ENCODE measurements around the gene ACO2.
"Not testable (repeated sequence)": the region's sequence is repeated elsewhere in the genome, so short reads cannot be mapped to it uniquely, and the experiment has no call there.

Gene ACO2

DNA sequence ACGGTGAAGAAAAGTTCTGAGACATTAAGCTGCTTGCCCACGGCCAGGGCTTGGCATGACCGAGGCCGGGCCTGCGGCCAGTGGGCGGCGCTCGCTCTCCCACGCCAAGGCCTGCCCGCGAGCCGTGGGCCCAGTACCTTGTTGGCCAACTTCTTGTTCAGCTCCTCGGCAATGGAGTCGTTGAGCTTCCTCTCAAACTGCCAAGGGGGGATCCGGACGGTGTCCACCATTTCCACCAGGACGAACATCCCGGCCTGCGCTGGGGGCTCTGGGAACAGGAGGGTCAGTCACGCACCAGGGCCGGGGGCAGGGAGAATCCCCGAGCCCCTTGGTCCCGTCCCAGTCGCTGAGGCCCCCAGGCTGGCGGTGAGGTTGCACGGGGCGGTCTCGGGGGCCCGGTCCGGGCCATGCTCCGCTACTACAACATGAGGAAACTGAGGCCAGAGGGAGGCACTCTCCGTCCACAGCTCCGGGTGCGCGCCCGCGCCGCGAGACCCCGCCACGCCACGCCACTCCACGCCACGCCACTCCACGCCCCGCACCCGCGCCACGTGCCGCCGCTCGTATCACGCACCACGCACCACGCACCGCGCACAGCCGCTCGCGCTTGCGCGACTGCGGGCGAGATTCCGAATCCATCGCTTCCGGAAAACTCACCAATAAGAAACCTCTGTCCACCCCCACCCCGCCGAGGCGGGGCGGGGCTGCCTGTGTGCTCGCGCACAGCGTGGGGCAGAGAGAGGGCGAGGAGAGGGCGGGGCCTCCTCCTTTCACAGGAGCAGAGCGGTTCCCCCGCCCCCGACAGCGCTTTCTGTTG lies 75.1 kb downstream of the ACO2 start, which contains the start of gene POLR3H:
TSS of gene POLR3H (minus strand) at position 617 of the 817 bp plus-strand sequence. CDS start at position 248, 369 bp downstream.
- peak; percentile 96 for DNase-seq

GRCh38 chr22:41544671-41545476 lies 76.0 kb downstream of the ACO2 start:
- peak in 1 of 2 experiments; percentile 17 for DNase-seq

GRCh38 chr22:41548830-41549211 lies 79.9 kb downstream of the ACO2 start:
- no peak for DNase-seq

DNA sequence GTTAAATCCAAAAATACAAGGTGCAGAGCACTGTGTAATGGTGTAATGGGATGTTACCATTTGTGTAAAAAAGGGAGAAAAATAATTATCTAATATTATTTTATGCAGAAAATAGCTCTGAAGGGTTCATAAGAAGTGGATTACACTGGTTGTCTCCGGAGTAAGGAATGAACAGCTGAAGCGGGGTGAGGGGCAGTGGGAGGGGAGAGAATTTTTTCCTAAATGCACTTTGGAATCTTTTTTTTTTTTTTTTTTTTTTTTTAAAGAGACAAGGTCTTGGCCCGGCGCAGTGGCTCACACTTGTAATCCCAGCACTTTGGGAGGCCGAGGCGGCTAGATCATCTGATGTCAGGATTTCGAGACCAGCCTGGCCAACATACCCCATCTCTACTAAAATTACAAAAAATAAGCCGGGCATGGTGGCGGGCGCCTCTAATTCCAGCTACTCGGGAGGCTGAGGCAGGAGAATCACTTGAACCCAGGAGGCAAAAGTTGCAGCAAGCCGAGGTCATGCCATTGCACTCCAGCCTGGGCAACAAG lies 82.1 kb downstream of the ACO2 start:
- DNase-seq, result no peak

GRCh38 chr22:41551877-41552582 lies 83.1 kb downstream of the ACO2 start:
- no peak for DNase-seq

DNA sequence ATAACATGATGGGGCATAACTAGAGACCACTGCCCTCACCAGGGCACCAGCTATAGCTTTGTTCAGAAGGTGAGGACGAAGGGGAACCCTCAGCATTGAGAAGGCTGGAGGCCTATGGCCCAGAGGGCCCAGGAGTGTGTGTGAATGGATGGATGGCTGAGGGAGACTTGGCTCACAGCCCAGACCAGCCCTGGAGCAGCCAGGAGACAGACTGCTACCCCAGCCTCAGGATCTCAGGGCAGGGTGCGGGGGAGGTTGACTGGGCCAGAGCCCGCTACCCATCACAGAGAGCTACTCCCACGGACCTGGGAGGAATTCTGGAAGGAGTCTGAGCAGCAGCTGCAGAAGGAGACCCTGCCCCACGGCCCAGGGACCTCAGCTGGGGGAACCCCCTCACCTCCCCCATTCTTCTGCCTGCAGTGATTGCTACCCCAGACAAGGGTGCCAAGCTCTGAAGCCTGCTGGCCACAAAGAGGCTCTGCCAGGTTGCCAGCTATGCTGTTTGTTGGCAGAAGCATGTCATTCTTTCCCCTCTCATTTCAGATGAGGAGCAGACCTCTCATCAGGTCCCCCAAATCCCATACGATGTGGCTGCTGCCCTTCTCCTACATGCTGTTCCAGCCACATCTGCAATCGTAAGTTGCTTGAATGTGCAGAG lies 86.5 kb downstream of the ACO2 start:
- DNase-seq, result no peak

- DNase-seq, result no peak
Observed at GRCh38 chr22:41556561-41556960, 87.6 kb downstream of the ACO2 start.

DNA sequence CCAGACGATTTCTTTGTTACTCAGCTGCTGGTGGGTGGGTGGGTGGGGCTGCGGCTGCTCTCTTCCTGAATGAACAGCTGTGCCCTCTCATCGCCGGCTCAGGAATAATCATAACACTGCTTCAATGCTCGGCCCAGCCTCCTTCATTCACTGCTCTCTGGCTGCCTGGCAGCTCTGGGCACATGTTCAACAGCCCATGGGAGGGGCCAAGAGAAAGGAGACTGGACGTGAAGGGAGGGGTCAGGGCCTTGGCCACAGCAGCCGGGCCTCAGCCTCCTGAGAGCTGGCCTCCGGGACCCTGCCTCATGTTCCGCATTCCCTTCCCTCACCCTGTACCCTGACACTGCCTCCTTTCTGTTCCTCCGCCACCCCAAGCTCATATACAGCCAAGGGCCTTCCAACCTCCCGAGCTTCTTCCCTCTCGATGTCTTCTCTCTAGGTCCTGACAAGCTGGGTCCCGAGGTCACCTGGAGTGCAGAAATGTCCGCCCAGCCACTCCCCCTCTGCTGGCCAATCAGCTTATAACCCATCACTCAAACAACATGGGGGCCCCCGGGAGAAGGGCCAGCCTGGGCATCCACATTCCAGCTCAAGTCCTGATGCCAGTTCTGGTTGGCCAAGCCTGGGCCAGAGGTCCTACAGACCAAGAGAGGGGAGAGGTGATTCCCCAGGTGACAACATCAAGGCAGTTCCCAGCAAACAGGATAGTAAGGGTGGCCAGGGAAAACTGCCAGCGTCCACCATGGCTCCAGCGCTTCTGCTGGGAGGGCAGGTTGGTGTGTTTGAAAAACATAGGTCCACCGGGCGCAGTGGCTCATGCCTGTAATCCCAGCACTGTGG lies 88.7 kb downstream of the ACO2 start:
- peak; percentile 14 to 28 for DNase-seq

- not testable (repeated sequence) for DNase-seq
Observed at GRCh38 chr22:41558241-41558630, 89.3 kb downstream of the ACO2 start.

- DNase-seq, result no peak
Observed at GRCh38 chr22:41560095-41560471, 91.2 kb downstream of the ACO2 start.

- no peak for DNase-seq
Observed at GRCh38 chr22:41561335-41561734, 92.4 kb downstream of the ACO2 start.

GRCh38 chr22:41561788-41562187 lies 92.9 kb downstream of the ACO2 start:
- no peak for DNase-seq

GRCh38 chr22:41562461-41562860 lies 93.5 kb downstream of the ACO2 start:
- DNase-seq, result no peak

DNA sequence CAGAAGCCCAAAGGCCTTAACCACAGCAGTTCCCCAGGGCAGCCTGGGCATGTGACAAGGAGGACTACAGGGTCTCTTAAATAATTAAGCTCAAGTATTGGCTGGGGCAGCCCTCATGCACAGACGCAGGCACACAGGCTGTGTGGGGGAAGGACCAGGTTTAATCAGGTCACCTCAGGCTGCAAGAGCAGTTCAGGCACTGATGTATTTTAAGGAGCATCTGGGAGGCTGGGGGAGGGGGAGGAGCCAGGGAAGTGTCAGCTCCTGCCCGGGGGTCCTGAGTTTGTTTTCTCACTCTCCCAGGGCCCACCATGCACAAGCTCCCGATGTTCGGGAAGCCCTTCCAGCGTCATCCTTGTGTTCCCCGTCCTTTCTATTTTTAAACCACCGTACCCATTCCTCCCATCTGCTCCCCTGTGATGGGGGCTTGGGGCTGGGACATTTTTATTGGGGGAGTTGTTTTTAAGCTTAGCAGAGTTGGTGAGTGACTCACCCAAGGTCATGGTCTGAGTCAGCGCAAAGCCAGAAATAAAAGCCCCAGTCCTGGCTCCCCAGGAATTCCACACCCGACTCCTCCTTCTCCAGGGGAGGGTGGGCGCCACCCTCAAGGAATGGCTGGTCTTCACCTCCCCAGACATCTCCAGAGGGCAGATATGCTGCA lies 94.3 kb downstream of the ACO2 start:
- DNase-seq, result no peak

GRCh38 chr22:41564563-41564962 lies 95.6 kb downstream of the ACO2 start:
- DNase-seq, result no peak

GRCh38 chr22:41565403-41566054 lies 96.6 kb downstream of the ACO2 start:
- peak in 1 of 2 experiments; percentile 7 for DNase-seq

- DNase-seq, result no peak
Observed at GRCh38 chr22:41567512-41567768, 98.5 kb downstream of the ACO2 start.

DNA sequence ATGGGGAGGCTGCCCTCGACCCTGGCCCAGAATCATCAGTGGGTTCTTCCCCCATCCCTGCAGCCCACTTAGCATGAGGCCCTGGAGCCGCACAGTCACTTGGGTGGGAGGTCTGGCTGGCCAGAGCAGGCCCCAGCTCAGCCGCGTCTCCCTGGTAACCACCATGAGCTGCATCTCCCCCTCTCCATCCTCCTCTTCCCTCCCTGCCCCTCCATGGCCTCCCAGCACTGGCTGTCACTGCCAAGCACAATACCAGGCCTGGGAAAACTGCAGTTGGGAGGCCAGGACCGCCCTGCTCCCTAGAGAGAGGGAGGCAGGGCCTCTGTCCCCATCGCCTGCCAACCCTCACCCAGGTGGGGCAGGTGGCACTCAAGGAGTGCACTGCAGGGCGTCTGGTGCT lies 99.9 kb downstream of the ACO2 start:
- DNase-seq, result no peak

GRCh38 chr22:41570221-41570620 lies 101.3 kb downstream of the ACO2 start:
- no peak for DNase-seq

DNA sequence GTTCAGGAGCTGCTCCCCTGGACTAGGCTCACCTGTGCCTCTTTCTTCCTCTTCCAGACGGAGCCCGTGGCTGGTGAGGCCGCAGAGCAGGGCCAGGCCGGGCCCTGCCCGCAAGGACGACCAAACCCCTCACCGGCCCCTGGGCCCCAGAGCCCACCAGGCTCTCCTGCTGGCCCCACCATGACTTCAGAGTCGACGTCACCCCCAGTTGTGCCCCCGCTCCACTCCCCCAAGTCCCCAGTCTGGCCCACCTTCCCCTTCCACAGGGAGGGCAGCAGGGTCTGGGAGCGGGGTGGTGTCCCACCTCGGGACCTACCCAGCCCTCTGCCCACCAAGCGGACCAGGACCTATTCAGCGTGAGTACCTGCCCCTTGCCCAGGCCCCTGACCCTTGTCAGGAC lies 102.9 kb downstream of the ACO2 start:
- no peak for DNase-seq

GRCh38 chr22:41572305-41572704 lies 103.4 kb downstream of the ACO2 start:
- not testable (repeated sequence) for DNase-seq

Data from Kasumi-1 (cell line).